HepG2 (cell line): ENCODE measurements around the gene SZRD1. TPM values are rescaled to one million over a fixed set of nuclear protein-coding genes. Genes with fewer than 3 reads are reported as not detected.

Experiments
- AHR ChIP-seq: IDR thresholded peaks from 2 replicates; pipeline ENCODE4 v1.6.1; 2018; ENCODE audit warnings: missing genetic modification reagents, missing compliant biosample characterization
- ATF2 ChIP-seq: sonication (generic); formaldehyde crosslinking; IDR thresholded peaks from 2 replicates; pipeline ENCODE4 v1.4.0; 2020; ENCODE audit warnings: missing genetic modification reagents
- DR1 ChIP-seq: sonication (generic); formaldehyde crosslinking; IDR thresholded peaks from 2 replicates; pipeline ENCODE4 v1.8.0; 2021; ENCODE audit warnings: mild to moderate bottlenecking, missing genetic modification reagents, inconsistent platforms
- GFI1 ChIP-seq: sonication (generic); formaldehyde crosslinking; IDR thresholded peaks from 2 replicates; pipeline ENCODE4 v1.5.0; 2020; ENCODE audit warnings: missing genetic modification reagents, mild to moderate bottlenecking, borderline replicate concordance
- HMG20B ChIP-seq: conservative IDR thresholded peaks from 2 replicates; pipeline ENCODE4 v1.6.1; 2016; ENCODE audit warnings: missing genetic modification reagents, missing compliant biosample characterization
- HOXA3 ChIP-seq: sonication (generic); formaldehyde crosslinking; IDR thresholded peaks from 2 replicates; pipeline ENCODE4 v1.5.0; 2020; ENCODE audit warnings: missing genetic modification reagents
- NFATC3 ChIP-seq: sonication (generic); formaldehyde crosslinking; IDR thresholded peaks from 2 replicates; pipeline ENCODE4 v1.5.1; 2020; ENCODE audit warnings: mild to moderate bottlenecking, missing genetic modification reagents
- POGK ChIP-seq: sonication (generic); formaldehyde crosslinking; conservative IDR thresholded peaks from 2 replicates; pipeline ENCODE4 v1.8.0; 2022; ENCODE audit warnings: mild to moderate bottlenecking, moderate library complexity, missing genetic modification reagents
- RXRA ChIP-seq: sonication (generic); formaldehyde crosslinking; IDR thresholded peaks from 2 replicates; pipeline ENCODE4 v1.5.1; 2020; ENCODE audit warnings: missing genetic modification reagents
- SMAD9 ChIP-seq: sonication (generic); formaldehyde crosslinking; IDR thresholded peaks from 2 replicates; pipeline ENCODE4 v1.5.1; 2020; ENCODE audit warnings: mild to moderate bottlenecking, missing genetic modification reagents
- THAP8 ChIP-seq: sonication (generic); formaldehyde crosslinking; IDR thresholded peaks from 2 replicates; pipeline ENCODE4 v1.5.1; 2020; ENCODE audit warnings: missing genetic modification reagents, mild to moderate bottlenecking, borderline replicate concordance
- ZNF143 ChIP-seq: sonication (generic); formaldehyde crosslinking; IDR thresholded peaks from 2 replicates; pipeline ENCODE4 v1.4.0; 2020; ENCODE audit warnings: missing genetic modification reagents
- ZNF33A ChIP-seq: sonication (generic); formaldehyde crosslinking; IDR thresholded peaks from 2 replicates; pipeline ENCODE4 v1.5.1; 2020; ENCODE audit warnings: missing genetic modification reagents, mild to moderate bottlenecking, moderate library complexity, borderline replicate concordance
- ZNF33B ChIP-seq: sonication (generic); formaldehyde crosslinking; IDR thresholded peaks from 2 replicates; pipeline ENCODE4 v1.5.1; 2020; ENCODE audit warnings: mild to moderate bottlenecking, missing genetic modification reagents
- ZNF382 ChIP-seq: sonication (generic); formaldehyde crosslinking; IDR thresholded peaks from 2 replicates; pipeline ENCODE4 v1.5.0; 2020; ENCODE audit warnings: missing genetic modification reagents, mild to moderate bottlenecking, borderline replicate concordance
- ZSCAN22 ChIP-seq: sonication (generic); formaldehyde crosslinking; IDR thresholded peaks from 2 replicates; pipeline ENCODE4 v1.4.0; 2020; ENCODE audit warnings: mild to moderate bottlenecking, missing genetic modification reagents
- ZSCAN30 ChIP-seq: sonication (generic); formaldehyde crosslinking; IDR thresholded peaks from 2 replicates; pipeline ENCODE4 v1.5.0; 2020; ENCODE audit warnings: mild to moderate bottlenecking, missing genetic modification reagents
- polyA plus RNA-seq, 8 experiments: library from polyadenylated mRNA; depleted of rRNA in 3 of 8; stranded (reverse) in 7 of 8; unstranded in 1 of 8; fragments of >200 nt; fragmentation: Illumina TruSeq in 4 of 8; extraction: Trizol in 4 of 8; gene quantifications; 2 replicates each; pipeline versions ENCODE4 v1.2.1 to v1.2.3, GENCODE V29; 2011 to 2016; ENCODE audit warnings: low read depth in 4 of 8, missing spikeins in 1 of 8, mixed read lengths in 1 of 8; ENCODE audit not compliant: insufficient read depth in 1 of 8
- total RNA-seq, 5 experiments: library from RNA; depleted of rRNA; stranded (reverse); fragments of >200 nt; fragmentation: Illumina TruSeq; extraction: Trizol; gene quantifications; 2 replicates each; pipeline ENCODE4 v1.2.3, GENCODE V29; 2016; ENCODE audit warnings: low read depth in 1 of 5
- TF ChIP-seq, protein P1 (sequence below): sonication (generic); formaldehyde crosslinking; IDR thresholded peaks from 2 replicates; pipeline ENCODE4 v1.5.0; 2020; ENCODE audit warnings: mild to moderate bottlenecking, missing genetic modification reagents, borderline replicate concordance
- TF ChIP-seq, protein P2 (sequence below): IDR thresholded peaks from 2 replicates; pipeline ENCODE4 v1.6.1; 2012; ENCODE audit warnings: inconsistent platforms
- TF ChIP-seq, protein P3 (sequence below): sonication (generic); formaldehyde crosslinking; IDR thresholded peaks from 2 replicates; pipeline ENCODE4 v1.4.0; 2020; ENCODE audit warnings: mild to moderate bottlenecking, missing genetic modification reagents
- TF ChIP-seq, protein P4 (sequence below): sonication (generic); formaldehyde crosslinking; IDR thresholded peaks from 2 replicates; pipeline ENCODE4 v1.5.1; 2020; ENCODE audit warnings: missing genetic modification reagents, mild to moderate bottlenecking, borderline replicate concordance

The SZRD1 gene
- total and polyA plus RNA-seq, 2 of the 13 experiments (the other 11 are each of a cell fraction or from before 2014, with no cell fraction given): 28.5 to 41.4 TPM

- peak; percentile 95 for TF ChIP-seq HOXA3 (CRISPR knock-in tag)
- TF ChIP-seq RXRA (CRISPR knock-in tag): peak; percentile 37; the same call in 1 of the 2 replicates
- TF ChIP-seq THAP8: no peak; the same call in 1 of the 2 replicates
- TF ChIP-seq ZNF33B (CRISPR knock-in tag): no peak
- TF ChIP-seq DR1 (CRISPR knock-in tag): no peak
- peak; percentile 62; the same call in 1 of the 2 replicates for TF ChIP-seq AHR (CRISPR knock-in tag)
- TF ChIP-seq SMAD9 (CRISPR knock-in tag): no peak
- TF ChIP-seq, protein P1, sequence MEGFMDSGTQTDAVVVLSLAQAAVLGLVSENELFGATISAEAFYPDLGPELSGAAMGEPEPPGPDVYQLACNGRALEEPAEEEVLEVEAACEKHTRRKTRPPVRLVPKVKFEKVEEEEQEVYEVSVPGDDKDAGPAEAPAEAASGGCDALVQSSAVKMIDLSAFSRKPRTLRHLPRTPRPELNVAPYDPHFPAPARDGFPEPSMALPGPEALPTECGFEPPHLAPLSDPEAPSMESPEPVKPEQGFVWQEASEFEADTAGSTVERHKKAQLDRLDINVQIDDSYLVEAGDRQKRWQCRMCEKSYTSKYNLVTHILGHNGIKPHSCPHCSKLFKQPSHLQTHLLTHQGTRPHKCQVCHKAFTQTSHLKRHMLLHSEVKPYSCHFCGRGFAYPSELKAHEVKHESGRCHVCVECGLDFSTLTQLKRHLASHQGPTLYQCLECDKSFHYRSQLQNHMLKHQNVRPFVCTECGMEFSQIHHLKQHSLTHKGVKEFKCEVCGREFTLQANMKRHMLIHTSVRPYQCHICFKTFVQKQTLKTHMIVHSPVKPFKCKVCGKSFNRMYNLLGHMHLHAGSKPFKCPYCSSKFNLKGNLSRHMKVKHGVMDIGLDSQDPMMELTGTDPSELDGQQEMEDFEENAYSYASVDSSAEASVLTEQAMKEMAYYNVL: no peak; the same call in 1 of the 2 replicates
- TF ChIP-seq ZNF33A (CRISPR knock-in tag): no peak
- no peak for TF ChIP-seq NFATC3
- TF ChIP-seq POGK (CRISPR knock-in tag): peak; percentile 80; the same call in 1 of the 2 replicates
- TF ChIP-seq, protein P2, sequence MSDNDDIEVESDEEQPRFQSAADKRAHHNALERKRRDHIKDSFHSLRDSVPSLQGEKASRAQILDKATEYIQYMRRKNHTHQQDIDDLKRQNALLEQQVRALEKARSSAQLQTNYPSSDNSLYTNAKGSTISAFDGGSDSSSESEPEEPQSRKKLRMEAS: peak; percentile 88
- TF ChIP-seq ATF2: peak; percentile 61
- no peak for TF ChIP-seq HMG20B
- no peak; the same call in 1 of the 2 replicates for TF ChIP-seq ZNF143
- TF ChIP-seq, protein P3, sequence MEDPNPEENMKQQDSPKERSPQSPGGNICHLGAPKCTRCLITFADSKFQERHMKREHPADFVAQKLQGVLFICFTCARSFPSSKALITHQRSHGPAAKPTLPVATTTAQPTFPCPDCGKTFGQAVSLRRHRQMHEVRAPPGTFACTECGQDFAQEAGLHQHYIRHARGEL (CRISPR knock-in tag): no peak
- TF ChIP-seq ZSCAN30 (CRISPR knock-in tag): no peak
- no peak; the same call in 1 of the 2 replicates for TF ChIP-seq GFI1 (CRISPR knock-in tag)
- TF ChIP-seq, protein P4, sequence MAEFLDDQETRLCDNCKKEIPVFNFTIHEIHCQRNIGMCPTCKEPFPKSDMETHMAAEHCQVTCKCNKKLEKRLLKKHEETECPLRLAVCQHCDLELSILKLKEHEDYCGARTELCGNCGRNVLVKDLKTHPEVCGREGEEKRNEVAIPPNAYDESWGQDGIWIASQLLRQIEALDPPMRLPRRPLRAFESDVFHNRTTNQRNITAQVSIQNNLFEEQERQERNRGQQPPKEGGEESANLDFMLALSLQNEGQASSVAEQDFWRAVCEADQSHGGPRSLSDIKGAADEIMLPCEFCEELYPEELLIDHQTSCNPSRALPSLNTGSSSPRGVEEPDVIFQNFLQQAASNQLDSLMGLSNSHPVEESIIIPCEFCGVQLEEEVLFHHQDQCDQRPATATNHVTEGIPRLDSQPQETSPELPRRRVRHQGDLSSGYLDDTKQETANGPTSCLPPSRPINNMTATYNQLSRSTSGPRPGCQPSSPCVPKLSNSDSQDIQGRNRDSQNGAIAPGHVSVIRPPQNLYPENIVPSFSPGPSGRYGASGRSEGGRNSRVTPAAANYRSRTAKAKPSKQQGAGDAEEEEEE (CRISPR knock-in tag): no peak
- TF ChIP-seq ZSCAN22: no peak
- no peak for TF ChIP-seq ZNF382 (CRISPR knock-in tag)
Measured at GRCh38 chr1:16351994-16352841, 14.8 kb upstream of the SZRD1 start, which contains the start of gene FBXO42 (continued).
